Measurements from ENCODE around the gene PLB1.

PLB1 gene

DNA sequence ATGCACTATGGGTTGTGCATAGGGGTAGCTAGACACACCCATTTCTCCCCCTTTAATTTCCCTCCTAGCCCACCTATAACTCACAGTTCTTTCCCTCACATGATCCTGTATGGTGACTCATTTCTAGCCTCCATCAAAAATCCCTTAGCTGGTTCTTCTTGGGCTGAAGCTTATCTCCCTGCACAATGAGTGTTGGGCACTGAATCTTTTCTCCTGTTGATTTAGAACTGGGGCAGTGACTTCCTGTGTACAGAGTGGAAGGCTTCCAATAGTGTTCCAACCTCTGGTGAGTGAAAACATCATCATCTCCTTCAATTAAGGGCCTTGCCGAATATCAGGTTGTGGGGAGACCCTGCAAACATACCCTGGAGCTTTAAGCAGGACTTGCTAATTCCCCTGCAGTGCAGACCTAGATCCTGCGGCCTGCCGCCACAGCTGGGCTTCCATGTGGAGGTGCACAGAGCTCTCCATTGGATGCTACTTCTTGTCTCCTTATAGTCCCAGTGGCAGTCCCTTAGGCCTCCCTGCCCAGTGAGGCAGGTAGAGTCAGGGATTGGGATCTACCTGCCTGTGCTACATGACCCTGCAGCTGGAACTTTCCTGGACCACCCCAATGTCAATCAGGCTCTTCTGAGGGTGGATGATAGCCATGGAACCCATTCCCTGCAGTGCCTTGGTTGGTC, 121.8 kb downstream of the PLB1 start:
- no peak for TF ChIP-seq FOXP2 (optimal IDR thresholded peaks at IDR 0.05; ENCODE audit: control extremely low read depth, extremely low read length, insufficient read depth)
- no peak for TF ChIP-seq POLR2AphosphoS5 (IDR thresholded peaks at IDR 0.05; ENCODE audit: borderline replicate concordance, low read depth, low read length)
- no peak for TF ChIP-seq EZH2 (IDR thresholded peaks at IDR 0.05)
- no peak overlapping the region for H3K27ac ChIP-seq
- no peak for DNase-seq (ENCODE audit: low read depth, low spot score)
- H3K9ac ChIP-seq (ENCODE audit: insufficient read length) = no peak overlapping the region
- no peak overlapping the region for H3K4me3 ChIP-seq
- H3K36me3 ChIP-seq (ENCODE audit: insufficient read depth, low read length) = no peaks in the 10 kb centered on the region
- H3K9me3 ChIP-seq (ENCODE audit: low read depth, low read length) = no peaks in the 10 kb centered on the region

DNA sequence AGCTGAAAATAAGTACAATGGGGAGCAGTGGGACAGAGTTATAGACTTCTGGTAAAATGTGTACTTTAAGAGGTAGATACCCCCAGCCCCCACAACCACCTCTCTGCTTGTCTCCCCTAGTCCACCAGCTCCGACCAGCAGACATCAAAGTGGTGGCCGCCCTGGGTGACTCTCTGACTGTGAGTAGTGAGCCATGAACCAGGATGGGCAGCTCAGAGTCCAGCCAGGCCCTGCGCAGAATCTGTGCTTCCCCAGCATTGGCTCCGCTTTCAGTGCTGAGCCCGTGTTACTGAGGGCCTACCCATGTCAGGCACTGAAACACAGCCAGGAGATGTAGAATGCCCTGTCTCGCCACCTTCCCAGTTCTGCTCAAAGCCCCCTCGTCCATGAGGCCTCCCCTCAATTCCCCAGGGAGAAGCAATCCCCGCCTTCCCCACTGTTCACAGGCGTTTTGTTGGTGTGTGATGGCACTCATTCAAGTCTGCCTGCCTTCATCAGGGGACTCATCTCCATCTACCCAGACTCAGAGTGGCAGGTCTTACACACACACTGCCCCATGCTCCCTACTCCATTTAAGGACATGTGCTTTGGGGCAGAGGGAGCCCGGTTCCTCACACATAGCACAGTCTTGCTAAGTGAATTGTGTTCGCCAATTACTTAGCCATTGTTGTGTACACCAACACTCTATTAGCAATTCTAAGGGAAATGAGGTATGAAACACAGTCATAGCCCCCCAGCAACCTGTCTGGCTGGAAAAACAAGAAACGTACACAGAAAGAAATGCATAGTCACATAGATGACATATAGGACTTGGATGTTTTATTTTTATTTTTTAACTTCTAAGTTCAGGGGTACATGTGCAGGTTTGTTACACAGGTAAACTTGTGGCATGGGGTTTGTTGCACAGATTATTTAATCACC, 122.6 kb downstream of the PLB1 start:
- no peak overlapping the region for H3K27ac ChIP-seq
- H3K4me3 ChIP-seq = no peak overlapping the region
- TF ChIP-seq FOXP2 (optimal IDR thresholded peaks at IDR 0.05; ENCODE audit: control extremely low read depth, extremely low read length, insufficient read depth) (no peak), EZH2 (IDR thresholded peaks at IDR 0.05) (no peak), POLR2AphosphoS5 (IDR thresholded peaks at IDR 0.05; ENCODE audit: borderline replicate concordance, low read depth, low read length) (no peak)
- H3K9ac ChIP-seq (ENCODE audit: insufficient read length) = no peak overlapping the region
- DNase-seq (ENCODE audit: low read depth, low spot score) = no peak
- no peaks in the 10 kb centered on the region for H3K9me3 ChIP-seq (ENCODE audit: low read depth, low read length)
- H3K36me3 ChIP-seq (ENCODE audit: insufficient read depth, low read length) = no peaks in the 10 kb centered on the region

DNA sequence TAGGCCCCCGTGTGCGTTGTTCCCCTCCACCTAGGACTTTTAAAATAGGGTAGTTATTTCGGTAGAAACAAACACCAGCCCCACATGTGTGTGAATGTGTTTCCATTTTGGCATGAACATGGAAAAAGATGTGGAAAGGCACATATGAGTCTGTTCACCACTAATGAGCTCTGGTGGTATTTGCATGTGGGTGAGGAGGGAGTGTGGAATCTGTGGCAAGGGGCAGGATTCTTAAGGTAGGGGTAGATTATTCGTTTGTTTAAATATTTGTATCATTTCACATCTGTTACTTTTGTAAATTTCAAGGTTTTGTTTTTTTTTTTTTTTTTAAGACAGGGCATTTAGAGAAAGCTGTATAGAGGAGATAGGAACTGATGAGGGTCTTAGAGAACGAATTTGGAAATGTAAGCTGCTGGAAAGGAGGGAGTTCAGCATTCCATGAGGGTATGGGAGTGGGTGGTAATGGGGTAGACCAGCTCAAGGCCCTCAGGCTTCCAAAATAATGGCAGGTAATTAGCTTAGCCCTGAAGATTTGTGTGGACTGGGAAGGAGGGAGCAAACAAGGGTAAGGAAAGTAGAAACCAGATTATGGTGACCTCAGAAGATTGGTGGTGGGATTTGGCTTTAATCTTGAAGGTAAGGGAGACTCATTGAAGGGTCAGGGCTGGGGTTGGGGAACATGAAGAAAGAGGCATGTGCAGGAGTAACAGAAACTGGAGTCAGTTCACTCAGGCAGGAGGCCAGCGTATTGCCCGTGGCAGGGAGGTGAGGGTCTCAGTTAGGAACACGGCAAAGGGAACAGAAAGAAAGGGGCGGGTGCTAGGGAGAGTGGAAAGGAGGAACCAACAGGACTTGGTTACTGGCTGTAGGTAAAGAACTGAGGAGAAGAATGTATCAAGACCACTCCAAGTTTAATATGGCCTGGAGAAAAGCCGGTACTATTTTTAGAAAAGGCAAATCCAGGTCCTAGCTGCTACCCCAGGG, 123.6 kb downstream of the PLB1 start:
- DNase-seq (ENCODE audit: low read depth, low spot score) = no peak
- Histone ChIP-seq H3K4me3 (no peak overlapping the region), H3K9ac (ENCODE audit: insufficient read length) (no peak overlapping the region), H3K9me3 (ENCODE audit: low read depth, low read length) (no peaks in the 10 kb centered on the region), H3K36me3 (ENCODE audit: insufficient read depth, low read length) (no peaks in the 10 kb centered on the region), H3K27ac (no peak overlapping the region)
- TF ChIP-seq FOXP2 (optimal IDR thresholded peaks at IDR 0.05; ENCODE audit: control extremely low read depth, extremely low read length, insufficient read depth) (no peak), EZH2 (IDR thresholded peaks at IDR 0.05) (no peak), POLR2AphosphoS5 (IDR thresholded peaks at IDR 0.05; ENCODE audit: borderline replicate concordance, low read depth, low read length) (no peak)

DNA sequence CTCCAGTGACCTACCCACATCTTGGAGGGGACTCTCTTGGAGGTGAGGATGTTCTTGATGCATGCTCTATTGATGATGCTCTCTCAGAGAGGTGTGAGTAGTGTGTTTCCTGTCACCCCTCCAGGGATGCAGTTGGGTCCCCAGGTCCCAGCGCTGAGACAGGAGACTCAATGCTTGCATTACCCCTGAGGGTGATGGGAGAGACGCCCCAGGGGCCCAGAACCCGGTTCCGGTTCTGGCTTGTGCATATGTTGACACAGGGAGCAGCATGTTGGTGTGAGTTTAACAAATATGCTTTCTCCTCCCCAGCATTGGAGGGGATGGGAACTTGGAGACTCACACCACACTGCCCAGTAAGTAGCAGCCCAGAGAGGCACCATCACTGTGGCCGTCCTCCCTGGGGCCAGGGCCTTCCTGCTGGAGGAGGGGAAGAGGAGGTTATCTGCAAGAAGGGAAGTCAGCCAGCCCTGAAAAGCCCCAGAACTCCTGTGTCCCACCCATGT, 124.5 kb downstream of the PLB1 start:
- Histone ChIP-seq H3K9me3 (ENCODE audit: low read depth, low read length) (no peaks in the 10 kb centered on the region), H3K27ac (no peak overlapping the region), H3K4me3 (no peak overlapping the region), H3K36me3 (ENCODE audit: insufficient read depth, low read length) (no peaks in the 10 kb centered on the region), H3K9ac (ENCODE audit: insufficient read length) (no peak overlapping the region)
- no peak for DNase-seq (ENCODE audit: low read depth, low spot score)
- no peak for TF ChIP-seq POLR2AphosphoS5 (IDR thresholded peaks at IDR 0.05; ENCODE audit: borderline replicate concordance, low read depth, low read length)
- no peak for TF ChIP-seq EZH2 (IDR thresholded peaks at IDR 0.05)
- TF ChIP-seq FOXP2 (optimal IDR thresholded peaks at IDR 0.05; ENCODE audit: control extremely low read depth, extremely low read length, insufficient read depth) = no peak

DNA sequence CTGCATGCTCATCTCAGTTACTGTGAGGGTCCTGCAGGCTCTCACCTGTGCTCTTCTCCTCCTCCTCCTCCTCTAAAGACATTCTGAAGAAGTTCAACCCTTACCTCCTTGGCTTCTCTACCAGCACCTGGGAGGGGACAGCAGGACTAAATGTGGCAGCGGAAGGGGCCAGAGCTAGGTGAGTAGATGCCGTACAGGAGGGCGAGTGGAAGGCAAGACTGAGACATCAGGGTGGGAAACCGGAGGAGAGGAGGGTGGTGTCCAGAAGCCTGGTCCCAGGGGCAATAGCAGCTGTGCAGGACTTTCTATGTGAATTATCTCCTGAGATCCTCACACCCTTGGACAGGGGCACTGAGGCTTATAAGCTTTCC, 124.9 kb downstream of the PLB1 start:
- Histone ChIP-seq H3K9ac (ENCODE audit: insufficient read length) (no peak overlapping the region), H3K27ac (no peak overlapping the region), H3K9me3 (ENCODE audit: low read depth, low read length) (no peaks in the 10 kb centered on the region), H3K36me3 (ENCODE audit: insufficient read depth, low read length) (no peaks in the 10 kb centered on the region), H3K4me3 (no peak overlapping the region)
- DNase-seq (ENCODE audit: low read depth, low spot score) = no peak
- TF ChIP-seq EZH2 (IDR thresholded peaks at IDR 0.05) (no peak), FOXP2 (optimal IDR thresholded peaks at IDR 0.05; ENCODE audit: control extremely low read depth, extremely low read length, insufficient read depth) (no peak), POLR2AphosphoS5 (IDR thresholded peaks at IDR 0.05; ENCODE audit: borderline replicate concordance, low read depth, low read length) (no peak)

DNA sequence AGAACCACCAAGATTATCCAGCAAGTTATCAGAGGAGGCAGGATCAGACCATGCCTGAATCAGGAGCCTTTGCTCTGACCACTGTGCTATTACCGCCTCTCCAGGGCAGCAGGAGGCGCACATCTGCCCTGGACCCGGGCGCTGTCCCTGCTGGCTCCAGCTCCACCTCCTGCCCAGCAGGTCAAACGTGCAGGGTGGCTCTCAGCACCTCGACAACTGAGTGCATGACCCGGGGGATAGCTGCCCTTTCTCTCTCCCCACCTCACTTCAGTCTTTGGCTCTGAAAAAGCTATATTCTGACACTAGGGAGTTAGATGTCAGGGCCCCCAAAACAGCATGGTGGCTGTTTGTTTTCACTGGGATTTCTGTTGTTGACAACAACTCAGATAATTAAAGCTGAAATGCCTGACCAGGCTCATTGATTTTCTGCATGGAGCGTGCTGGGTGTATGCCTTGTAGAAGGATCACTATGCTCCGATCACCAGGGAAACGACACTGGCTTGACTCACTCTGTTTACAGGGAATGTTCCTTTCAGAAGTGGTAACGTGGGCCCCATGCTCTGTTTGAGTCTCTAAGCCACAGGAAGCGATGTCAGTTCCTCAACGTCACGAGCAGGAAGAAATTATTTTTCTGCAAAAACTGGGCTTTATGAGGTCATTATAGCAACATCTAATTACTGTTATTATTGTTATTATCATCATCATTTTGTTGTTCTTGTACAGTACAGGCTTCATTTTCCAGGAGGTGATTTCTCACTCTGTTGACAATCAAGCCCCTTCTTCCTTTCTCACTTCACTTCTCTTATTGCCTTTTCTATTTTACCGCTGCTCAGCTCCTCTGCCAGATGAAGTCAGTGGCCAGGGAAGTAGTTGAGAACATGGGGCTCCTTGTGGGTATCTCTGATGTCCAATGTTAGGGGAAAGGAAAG, 125.6 kb downstream of the PLB1 start:
- TF ChIP-seq FOXP2 (optimal IDR thresholded peaks at IDR 0.05; ENCODE audit: control extremely low read depth, extremely low read length, insufficient read depth) = no peak
- TF ChIP-seq POLR2AphosphoS5 (IDR thresholded peaks at IDR 0.05; ENCODE audit: borderline replicate concordance, low read depth, low read length) = no peak
- TF ChIP-seq EZH2 (IDR thresholded peaks at IDR 0.05) = no peak
- DNase-seq (ENCODE audit: low read depth, low spot score) = peak; percentile 48
- H3K27ac ChIP-seq = peak overlapping the region; percentile 40; the same call in 1 of the 2 replicates

DNA sequence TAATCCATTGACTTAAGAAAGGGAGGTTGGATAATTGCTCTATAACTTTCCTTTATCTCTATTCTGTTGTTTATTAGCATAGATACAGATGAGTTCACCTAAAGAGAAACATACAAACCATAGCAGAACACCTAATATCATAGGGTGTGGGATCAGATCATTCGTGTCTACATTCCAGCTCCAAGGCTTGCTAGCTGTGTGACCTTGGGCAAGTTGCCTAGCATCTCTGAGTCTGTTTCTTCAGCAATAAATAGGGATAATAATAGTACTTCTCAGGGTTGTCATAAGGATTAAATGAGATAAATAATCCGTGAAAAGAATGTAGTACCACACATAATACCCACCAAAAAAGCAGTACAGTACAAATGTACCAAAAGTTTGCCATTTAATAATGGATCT, 126.2 kb downstream of the PLB1 start:
- DNase-seq (ENCODE audit: low read depth, low spot score) = no peak
- Histone ChIP-seq H3K36me3 (ENCODE audit: insufficient read depth, low read length) (no peaks in the 10 kb centered on the region), H3K4me3 (no peak overlapping the region), H3K9me3 (ENCODE audit: low read depth, low read length) (no peaks in the 10 kb centered on the region), H3K27ac (no peak overlapping the region), H3K9ac (ENCODE audit: insufficient read length) (no peak overlapping the region)
- TF ChIP-seq FOXP2 (optimal IDR thresholded peaks at IDR 0.05; ENCODE audit: control extremely low read depth, extremely low read length, insufficient read depth) = no peak
- TF ChIP-seq EZH2 (IDR thresholded peaks at IDR 0.05) = no peak

More for the DNA sequence above, 125.6 kb downstream of the PLB1 start:
- Histone ChIP-seq H3K4me3 (peak overlapping the region; percentile 31), H3K9ac (ENCODE audit: insufficient read length) (no peak overlapping the region), H3K9me3 (ENCODE audit: low read depth, low read length) (no peaks in the 10 kb centered on the region), H3K36me3 (ENCODE audit: insufficient read depth, low read length) (no peaks in the 10 kb centered on the region)
